ENCODE results near the gene IFITM1. TPM values are rescaled to one million over a fixed set of nuclear protein-coding genes. Genes with fewer than 3 reads are reported as not detected.
"Not testable (repeated sequence)": the region's sequence is repeated elsewhere in the genome, so short reads cannot be mapped to it uniquely, and the experiment has no call there.

IFITM1 gene
- polyA plus RNA-seq, result 100 to 1,000 TPM in 2 of 3 donors, 10 to 100 TPM in 1; 84.7 to 356 (median 325) TPM

DNA sequence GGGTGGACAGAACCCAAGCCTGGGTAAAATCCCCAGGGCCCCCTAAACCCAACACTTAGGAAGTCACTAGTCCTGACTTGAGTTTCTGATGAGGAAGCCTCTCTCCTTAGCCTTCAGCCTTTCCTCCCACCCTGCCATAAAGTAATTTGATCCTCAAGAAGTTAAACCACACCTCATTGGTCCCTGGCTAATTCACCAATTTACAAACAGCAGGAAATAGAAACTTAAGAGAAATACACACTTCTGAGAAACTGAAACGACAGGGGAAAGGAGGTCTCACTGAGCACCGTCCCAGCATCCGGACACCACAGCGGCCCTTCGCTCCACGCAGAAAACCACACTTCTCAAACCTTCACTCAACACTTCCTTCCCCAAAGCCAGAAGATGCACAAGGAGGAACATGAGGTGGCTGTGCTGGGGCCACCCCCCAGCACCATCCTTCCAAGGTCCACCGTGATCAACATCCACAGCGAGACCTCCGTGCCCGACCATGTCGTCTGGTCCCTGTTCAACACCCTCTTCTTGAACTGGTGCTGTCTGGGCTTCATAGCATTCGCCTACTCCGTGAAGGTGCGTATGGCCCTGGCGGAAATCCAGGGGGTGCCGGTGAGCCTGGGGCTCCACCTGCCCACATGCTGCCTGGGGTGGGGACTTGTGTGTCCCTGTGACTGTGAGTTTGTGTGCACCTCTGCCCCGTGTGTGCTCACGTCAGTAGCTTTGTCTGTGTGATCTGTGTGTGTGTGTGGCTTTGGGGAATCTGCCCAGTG, at the start of gene IFITM1:
TSS of gene IFITM1 (plus strand) at position 254 of the 767 bp plus-strand sequence. CDS start at position 385, 131 bp downstream.
- H3K27ac ChIP-seq (ENCODE audit: low read depth, low read length), result peak within 1 kb of the TSS; percentile 87
- WGBS, 3 donors, result 4 to 48% (median 4%) methylated on average over 18 of the region's 18 CpGs

DNA sequence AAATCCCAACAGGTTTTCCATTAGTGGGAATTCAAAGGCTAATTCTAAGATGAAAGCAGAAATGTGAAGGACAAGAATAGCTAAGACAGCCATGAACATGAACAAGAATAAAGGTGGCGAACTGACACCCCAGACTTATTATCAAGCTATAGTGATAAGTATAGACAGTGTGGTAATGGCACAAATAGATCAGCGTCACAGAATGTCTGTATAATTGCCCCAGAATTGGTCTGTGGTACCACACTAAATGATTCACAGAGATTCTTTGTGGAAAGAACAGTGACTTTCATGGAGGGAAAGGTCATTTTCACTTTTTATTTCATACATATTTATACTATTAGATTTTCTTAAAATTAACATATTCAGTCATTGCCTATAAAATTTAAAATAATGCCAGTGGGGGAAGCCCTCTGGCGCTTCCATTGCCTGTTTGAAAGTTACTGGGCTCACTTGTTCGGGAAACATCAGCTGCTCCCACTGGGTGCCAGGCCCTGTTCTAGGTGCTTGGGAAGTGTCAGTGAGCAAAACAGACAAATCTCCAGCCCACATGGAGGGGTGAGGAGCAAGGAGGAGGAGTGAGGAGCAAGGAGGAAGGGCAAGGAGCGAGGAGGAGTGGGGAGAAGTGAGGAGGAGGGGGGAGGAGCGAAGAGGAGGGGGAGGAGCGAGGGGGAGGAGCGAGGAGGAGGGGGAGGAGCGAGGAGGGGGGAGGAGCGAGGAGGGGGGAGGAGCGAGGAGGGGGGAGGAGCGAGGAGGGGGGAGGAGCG, 47.0 kb upstream of the IFITM1 start:
- H3K27ac ChIP-seq (ENCODE audit: low read depth, low read length), result no peak overlapping the region
- WGBS, 3 donors, result 82 to 92% (median 89%) methylated on average over 4 to 5 of the region's 13 CpGs

DNA sequence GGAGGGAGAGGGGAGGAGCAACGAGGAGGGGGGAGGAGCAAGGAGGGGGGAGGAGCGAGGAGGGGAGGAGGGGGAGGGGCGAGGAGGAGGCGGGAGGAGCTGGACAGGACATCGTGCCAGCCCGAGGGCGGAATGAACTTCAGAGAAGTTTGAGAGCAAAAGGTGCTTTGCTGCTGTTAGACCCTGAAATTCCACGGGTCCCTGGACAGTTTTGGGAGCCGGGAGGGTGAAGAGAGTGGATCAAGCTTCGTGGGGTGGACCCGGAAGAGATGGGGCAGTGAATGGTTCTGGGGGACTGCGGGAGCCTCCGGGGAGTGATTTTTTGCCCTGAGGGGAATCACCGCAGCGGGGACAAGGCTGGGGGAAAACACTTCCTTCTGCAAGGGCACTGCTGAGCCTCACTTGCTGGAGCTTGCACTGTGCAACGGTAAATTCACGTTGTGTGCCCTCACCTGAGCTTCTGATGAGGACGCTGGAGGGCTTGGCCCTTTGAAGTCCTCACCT, 46.3 kb upstream of the IFITM1 start:
- peak overlapping the region; percentile 35 for H3K27ac ChIP-seq (ENCODE audit: low read depth, low read length)
- 38 to 49% (median 42%) methylated on average over 17 of the region's 18 CpGs for WGBS, 3 donors

DNA sequence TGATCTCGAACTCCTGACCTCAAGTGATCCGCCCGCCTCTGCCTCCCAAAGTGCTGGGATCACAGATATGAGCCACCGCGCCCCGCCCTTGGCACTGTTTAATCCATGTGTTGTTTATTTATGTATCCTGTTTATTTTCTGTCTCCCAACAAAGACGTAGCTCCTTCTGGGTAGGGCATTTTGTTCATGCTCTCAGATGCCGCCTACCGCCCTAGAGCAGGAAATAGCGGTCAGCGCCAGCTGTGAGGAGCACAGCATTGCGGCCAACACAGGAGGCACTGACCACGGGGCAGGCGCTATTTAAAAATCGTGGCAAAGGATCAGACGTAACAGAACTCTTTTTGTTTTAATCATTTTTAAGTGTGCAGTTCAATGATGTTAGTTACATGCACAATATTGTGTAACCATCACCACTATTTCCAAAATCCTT, 45.1 kb upstream of the IFITM1 start:
- H3K27ac ChIP-seq (ENCODE audit: low read depth, low read length), result not testable (repeated sequence)
- WGBS, 3 donors, result 30 to 56% (median 31%) methylated on average over 14 to 16 of the region's 16 CpGs

DNA sequence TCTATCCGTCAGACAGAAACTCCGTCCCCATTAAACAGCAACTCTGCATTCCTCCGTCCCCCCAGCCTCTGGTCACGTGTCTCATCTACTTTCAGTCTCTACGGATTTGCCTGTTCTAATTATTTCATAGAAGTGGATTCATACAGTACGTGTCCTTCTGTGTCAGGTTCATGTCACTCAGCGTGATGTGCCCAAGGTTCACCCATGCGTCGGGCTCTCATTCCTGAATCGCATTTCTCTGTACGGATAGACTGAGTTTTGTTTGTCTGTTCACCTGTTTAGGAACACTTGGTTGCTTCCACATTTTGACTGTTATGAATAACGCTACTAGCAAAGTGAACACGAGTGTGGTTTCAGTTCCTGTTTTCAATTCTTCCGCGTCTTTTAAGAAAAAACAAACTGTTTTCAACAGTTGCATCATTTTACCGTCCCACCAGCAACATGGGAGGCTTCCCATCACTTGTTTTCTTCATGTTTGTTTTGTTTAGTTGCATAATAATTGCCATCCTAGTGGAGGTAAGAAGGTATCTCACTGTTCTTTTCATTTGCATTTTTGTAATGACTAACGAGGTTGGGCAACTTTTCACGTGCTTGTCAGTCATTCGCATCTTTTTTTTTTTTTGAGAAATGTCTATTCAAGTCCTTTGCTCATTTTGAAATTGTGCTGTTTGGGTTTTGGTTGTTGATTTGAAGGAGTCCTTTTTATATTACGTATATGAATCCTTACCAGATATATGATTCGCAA, 44.5 kb upstream of the IFITM1 start:
- H3K27ac ChIP-seq (ENCODE audit: low read depth, low read length), result no peak overlapping the region
- 32 to 54% (median 34%) methylated on average over 21 of the region's 21 CpGs for WGBS, 3 donors

DNA sequence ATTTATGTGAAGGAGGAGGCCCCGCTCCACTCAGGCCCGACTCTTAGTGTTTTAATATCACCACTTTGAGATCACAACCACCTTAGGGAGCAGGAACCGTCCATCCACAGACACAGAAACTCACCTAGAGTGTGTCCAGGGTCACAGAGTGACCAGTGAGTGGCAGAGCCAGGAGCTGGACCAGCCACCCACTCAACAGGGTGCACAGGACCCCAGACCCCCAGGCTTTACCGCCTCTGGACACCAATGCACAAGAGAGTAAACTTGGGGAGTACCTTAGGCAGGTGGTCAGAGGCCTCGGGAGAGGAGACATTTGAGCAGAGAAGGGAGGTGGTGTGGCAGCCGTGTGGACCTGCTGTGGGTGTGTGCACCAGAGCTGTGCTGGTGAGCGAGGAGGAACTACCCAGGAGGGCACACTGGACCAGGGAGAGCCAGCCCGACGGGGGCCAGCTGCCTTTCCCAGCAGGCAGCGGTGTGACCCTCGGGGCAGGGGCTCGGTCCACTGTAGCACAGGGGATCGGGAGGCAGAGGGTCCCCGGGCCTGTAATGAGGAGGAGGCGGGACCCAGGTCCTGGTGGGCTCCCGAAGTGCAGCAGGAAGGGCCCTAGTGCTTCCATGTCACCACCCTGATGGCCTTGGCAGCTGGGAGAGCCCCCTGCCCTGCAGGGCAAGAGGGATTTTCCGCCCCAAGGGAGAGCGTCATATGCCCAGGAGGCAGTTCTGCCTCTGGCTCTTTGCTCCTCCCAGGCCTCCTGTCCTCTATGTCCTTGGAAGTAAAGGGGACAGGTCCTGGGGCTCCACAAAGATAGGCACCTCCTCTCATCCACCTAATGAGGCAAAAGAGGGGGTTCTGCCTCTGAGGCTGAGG, 43.2 kb upstream of the IFITM1 start:
- H3K27ac ChIP-seq (ENCODE audit: low read depth, low read length), result no peak overlapping the region
- 77 to 87% (median 80%) methylated on average over 16 to 18 of the region's 18 CpGs for WGBS, 3 donors

DNA sequence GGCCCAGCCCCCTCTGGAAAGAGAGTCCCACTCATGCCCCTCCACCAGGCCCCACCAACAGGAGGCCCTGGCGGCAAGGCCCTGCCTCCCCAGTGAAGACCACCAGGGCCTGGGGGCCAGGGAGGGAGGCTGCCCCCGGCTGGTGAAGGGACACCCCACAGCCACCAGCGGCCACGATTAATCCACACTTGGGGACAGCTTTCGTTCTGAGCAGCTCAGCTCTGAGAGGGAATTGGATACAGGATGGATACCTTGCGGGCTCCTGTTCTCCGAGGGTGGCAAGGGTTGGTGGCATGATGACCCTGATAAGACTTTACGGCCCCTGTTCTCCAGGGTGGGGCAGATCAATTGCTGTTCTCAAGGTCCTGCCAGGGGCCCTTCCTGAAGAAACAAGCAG, 42.5 kb upstream of the IFITM1 start:
- H3K27ac ChIP-seq (ENCODE audit: low read depth, low read length), result no peak overlapping the region

DNA sequence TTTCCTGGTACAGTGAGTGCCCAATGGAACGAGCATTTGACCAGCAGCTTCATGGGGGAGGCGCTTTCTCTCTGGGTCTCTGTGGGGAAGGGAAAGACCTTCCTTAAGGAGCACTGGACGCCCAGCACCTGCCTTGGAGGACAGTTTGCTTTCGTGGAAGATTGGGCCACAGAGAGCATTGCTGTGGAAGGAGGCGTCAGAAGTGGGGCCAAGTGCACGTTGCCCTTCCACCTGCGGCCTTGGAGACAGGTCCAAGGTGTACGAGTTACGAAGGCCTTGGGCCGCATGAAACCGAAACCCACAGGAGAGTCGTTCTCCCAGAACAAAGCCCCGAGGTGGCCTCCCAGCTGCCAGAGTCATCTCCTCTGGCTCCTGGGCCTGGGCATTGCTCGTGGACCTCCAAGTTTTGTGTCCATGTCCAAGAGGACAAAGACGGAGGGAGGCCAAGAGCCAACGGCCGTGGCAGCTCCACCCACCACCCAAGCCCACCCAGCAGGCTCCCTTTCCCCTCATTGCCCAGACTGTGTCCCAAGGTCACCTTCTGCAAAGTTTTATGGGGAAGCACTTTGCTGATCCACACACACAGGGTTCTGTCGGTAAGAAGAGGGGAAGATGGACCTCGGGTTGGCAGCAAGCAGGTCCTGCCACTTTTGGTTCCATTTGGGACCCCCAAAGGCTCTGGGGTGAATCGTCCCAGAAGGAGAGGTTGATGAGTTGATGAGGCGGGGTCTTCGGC, 41.5 kb upstream of the IFITM1 start:
- 81 to 91% (median 83%) methylated on average over 22 of the region's 22 CpGs for WGBS, 3 donors
- no peak overlapping the region for H3K27ac ChIP-seq (ENCODE audit: low read depth, low read length)

More for the DNA sequence above, 42.5 kb upstream of the IFITM1 start:
- 59 to 92% (median 85%) methylated on average over 8 of the region's 8 CpGs for WGBS, 3 donors

DNA sequence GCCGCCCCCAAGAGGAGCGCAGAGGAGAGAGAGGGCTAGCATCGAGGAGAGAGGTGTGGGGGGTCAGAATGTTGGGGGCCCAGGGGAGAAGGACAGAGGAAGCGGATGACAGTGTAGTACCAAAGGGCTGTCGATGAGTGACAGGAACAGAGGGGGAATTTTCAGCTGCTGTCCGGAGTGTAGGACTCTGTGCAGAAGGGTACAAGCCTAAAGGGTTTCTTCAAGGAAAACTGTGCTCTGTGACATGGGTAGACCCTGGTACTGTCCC, 41.0 kb upstream of the IFITM1 start:
- WGBS, 3 donors, result 76 to 91% (median 85%) methylated on average over 6 of the region's 6 CpGs
- no peak overlapping the region for H3K27ac ChIP-seq (ENCODE audit: low read depth, low read length)

DNA sequence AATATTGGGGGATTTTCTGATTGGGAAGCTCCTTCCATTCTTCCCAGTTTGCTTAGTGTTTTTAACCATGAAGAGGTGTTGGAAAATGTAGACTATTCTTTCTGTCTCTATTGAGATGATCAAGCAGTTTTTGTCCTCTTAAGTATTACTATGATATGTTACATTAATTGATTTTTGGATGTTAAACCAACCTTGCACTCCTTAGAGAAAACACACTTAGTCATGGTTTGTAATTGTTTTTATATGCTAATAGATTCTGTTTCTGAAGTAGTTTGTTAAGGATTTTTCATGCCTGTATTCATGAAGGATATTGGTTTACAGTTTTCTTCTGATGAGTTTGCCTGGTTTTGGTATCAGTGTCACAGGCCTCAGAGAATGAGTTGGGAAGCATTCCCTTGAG, 37.6 kb upstream of the IFITM1 start:
- no peak overlapping the region for H3K27ac ChIP-seq (ENCODE audit: low read depth, low read length)

DNA sequence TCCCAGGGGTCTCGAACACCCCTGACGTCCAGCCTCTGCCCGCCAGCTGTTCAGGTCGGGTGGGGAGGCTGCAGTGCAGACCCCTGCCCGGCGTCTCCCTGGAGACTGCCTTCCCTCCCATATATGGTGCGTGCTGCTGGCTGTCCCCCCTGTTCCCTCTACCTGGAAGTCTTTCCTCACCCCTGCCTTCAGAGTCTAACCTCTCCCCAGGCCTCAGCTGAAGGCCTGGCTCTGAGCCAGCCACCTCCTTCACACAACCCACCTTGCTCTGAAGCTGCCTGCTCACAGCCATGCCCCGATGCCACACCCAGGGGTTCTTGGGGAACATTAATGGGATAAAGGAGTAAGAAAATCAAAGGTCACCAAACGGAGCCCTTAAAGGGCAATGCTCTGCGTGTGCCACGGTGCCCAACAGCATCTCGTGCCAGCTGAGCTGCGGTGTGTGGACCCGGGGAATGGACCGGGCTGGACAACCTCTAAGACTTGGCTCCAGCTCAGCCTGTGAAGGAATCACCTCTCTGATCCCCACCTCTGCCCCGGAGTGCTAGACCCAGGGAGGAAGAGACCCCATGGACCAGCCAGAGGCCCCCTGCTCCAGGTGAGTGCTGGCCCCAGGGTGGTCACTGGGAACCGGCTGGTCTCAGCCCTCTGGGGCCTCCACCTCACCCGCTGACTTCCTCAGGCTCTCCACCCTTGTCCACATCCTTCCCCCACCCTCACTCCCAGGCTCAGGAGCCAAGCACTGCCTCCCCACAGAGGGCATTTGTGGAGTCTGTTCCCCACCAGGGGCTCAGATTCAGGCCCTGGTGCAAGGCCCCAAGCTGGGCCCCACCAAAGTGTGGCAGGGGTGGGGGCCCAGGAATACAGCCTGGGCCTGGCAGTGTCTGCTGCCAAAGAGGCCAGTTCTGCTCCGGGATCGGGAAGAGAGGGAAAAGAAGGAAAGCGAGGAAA, 35.6 kb upstream of the IFITM1 start, which contains the start of gene NLRP6:
TSS of gene NLRP6 (plus strand) at position 407 of the 951 bp plus-strand sequence. CDS start at position 570, 163 bp downstream.
- H3K27ac ChIP-seq (ENCODE audit: low read depth, low read length), result no peak within 1 kb of the TSS

DNA sequence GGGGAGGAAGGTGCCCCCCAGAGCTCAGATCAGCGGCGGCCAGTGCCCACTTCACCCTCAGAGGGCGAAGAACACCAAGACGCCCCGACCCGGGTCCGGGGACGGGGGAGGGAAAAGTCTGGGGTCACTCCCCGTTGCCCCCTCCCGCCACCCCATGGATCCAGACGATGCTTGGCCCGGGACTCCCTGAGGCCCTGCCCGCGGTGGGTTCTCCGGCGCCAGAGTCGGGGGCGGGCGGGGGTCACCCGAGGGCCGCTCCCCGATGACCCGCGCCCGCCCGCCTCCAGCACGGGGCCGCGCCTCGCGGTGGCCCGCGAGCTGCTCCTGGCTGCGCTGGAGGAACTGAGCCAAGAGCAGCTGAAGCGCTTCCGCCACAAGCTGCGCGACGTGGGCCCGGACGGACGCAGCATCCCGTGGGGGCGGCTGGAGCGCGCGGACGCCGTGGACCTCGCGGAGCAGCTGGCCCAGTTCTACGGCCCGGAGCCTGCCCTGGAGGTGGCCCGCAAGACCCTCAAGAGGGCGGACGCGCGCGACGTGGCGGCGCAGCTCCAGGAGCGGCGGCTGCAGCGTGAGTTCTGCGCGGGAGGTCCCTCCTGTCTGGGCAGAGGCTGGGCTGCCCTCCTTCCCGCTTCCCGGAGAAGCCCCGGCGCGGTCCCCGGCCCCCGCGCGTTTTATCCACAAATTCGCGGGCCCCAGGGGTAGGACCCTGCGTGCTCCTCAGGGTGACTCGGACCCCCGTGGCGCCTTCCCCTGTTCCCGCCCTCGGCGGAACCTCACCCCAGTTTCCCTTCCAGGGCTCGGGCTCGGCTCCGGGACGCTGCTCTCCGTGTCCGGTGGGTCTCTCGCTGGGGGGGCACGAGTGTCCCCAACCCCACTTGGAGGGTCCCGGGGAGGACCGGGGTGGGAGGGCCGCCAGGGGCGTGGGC, 34.5 kb upstream of the IFITM1 start:
- 11 to 16% (median 11%) methylated on average over 91 to 97 of the region's 97 CpGs for WGBS, 3 donors
- H3K27ac ChIP-seq (ENCODE audit: low read depth, low read length), result no peak overlapping the region

More for the DNA sequence above, 35.6 kb upstream of the IFITM1 start, which contains the start of gene NLRP6:
- 73 to 81% (median 74%) methylated on average over 20 to 21 of the region's 21 CpGs for WGBS, 3 donors

DNA sequence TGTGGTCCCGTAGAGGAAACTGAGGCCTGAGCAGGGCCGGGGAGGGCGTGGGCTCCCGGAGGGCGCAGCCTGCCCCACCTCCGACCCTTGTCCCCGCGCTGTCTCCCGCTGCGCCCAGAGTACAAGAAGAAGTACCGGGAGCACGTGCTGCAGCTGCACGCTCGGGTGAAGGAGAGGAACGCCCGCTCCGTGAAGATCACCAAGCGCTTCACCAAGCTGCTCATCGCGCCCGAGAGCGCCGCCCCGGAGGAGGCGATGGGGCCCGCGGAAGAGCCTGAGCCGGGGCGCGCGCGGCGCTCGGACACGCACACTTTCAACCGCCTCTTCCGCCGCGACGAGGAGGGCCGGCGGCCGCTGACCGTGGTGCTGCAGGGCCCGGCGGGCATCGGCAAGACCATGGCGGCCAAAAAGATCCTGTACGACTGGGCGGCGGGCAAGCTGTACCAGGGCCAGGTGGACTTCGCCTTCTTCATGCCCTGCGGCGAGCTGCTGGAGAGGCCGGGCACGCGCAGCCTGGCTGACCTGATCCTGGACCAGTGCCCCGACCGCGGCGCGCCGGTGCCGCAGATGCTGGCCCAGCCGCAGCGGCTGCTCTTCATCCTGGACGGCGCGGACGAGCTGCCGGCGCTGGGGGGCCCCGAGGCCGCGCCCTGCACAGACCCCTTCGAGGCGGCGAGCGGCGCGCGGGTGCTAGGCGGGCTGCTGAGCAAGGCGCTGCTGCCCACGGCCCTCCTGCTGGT, 33.7 kb upstream of the IFITM1 start:
- WGBS, 3 donors, result 2 to 4% (median 3%) methylated on average over 78 to 85 of the region's 85 CpGs
- no peak overlapping the region for H3K27ac ChIP-seq (ENCODE audit: low read depth, low read length)

DNA sequence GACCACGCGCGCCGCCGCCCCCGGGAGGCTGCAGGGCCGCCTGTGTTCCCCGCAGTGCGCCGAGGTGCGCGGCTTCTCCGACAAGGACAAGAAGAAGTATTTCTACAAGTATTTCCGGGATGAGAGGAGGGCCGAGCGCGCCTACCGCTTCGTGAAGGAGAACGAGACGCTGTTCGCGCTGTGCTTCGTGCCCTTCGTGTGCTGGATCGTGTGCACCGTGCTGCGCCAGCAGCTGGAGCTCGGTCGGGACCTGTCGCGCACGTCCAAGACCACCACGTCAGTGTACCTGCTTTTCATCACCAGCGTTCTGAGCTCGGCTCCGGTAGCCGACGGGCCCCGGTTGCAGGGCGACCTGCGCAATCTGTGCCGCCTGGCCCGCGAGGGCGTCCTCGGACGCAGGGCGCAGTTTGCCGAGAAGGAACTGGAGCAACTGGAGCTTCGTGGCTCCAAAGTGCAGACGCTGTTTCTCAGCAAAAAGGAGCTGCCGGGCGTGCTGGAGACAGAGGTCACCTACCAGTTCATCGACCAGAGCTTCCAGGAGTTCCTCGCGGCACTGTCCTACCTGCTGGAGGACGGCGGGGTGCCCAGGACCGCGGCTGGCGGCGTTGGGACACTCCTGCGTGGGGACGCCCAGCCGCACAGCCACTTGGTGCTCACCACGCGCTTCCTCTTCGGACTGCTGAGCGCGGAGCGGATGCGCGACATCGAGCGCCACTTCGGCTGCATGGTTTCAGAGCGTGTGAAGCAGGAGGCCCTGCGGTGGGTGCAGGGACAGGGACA, 32.9 kb upstream of the IFITM1 start:
- no peak overlapping the region for H3K27ac ChIP-seq (ENCODE audit: low read depth, low read length)
- 7 to 8% (median 7%) methylated on average over 79 of the region's 79 CpGs for WGBS, 3 donors
